GM04503 (cell line): Measurements from ENCODE around the gene LPCAT1.
"Not testable (repeated sequence)": the region's sequence is repeated elsewhere in the genome, so short reads cannot be mapped to it uniquely, and the experiment has no call there.

ENCODE experiments used
- DNase-seq: peaks from one replicate; pipeline ENCODE4 v3.0.0-alpha.2; 2012; ENCODE audit warnings: low read depth

The LPCAT1 gene

GRCh38 chr5:1540831-1541701 is 17.3 kb upstream of the LPCAT1 start:
- no peak for DNase-seq

- DNase-seq, result no peak
Observed at GRCh38 chr5:1540166-1540565, 16.4 kb upstream of the LPCAT1 start.

GRCh38 chr5:1539393-1540161 is 15.8 kb upstream of the LPCAT1 start:
- not testable (repeated sequence) for DNase-seq

GRCh38 chr5:1538741-1539392 is 15.1 kb upstream of the LPCAT1 start:
- no peak for DNase-seq

GRCh38 chr5:1538276-1538675 is 14.5 kb upstream of the LPCAT1 start:
- no peak for DNase-seq

GRCh38 chr5:1537603-1538154 is 13.9 kb upstream of the LPCAT1 start:
- DNase-seq, result no peak

GRCh38 chr5:1536871-1537602 is 13.3 kb upstream of the LPCAT1 start:
- no peak for DNase-seq

GRCh38 chr5:1536322-1536845 is 12.6 kb upstream of the LPCAT1 start:
- DNase-seq, result no peak

GRCh38 chr5:1535646-1536045 is 11.9 kb upstream of the LPCAT1 start:
- DNase-seq, result no peak

GRCh38 chr5:1532384-1532783 is 8.6 kb upstream of the LPCAT1 start:
- DNase-seq, result no peak

- no peak for DNase-seq
Observed at GRCh38 chr5:1529498-1529897, 5.7 kb upstream of the LPCAT1 start.

GRCh38 chr5:1527533-1528205 is 3.9 kb upstream of the LPCAT1 start:
- DNase-seq, result no peak

GRCh38 chr5:1526681-1527131 is 2.9 kb upstream of the LPCAT1 start:
- DNase-seq, result no peak

- DNase-seq, result no peak
Observed at GRCh38 chr5:1526190-1526631, 2.5 kb upstream of the LPCAT1 start.

- no peak for DNase-seq
Observed at GRCh38 chr5:1525624-1526189, 1.9 kb upstream of the LPCAT1 start.

GRCh38 chr5:1524799-1525623 is 1.3 kb upstream of the LPCAT1 start:
- DNase-seq, result no peak

GRCh38 chr5:1524481-1524798 is 680 bp upstream of the LPCAT1 start:
- no peak for DNase-seq

GRCh38 chr5:1523480-1523792 is 324 bp downstream of the LPCAT1 start:
- DNase-seq, result no peak

- no peak for DNase-seq
Observed at GRCh38 chr5:1522601-1523479, 920 bp downstream of the LPCAT1 start.
